IMR-90 (cell line): ENCODE results near the gene WDR43. TPM values are rescaled to one million over a fixed set of nuclear protein-coding genes. Genes with fewer than 3 reads are reported as not detected.
A peak's percentile ranks its signal among the peaks of the same experiment; 100 is the strongest.

Experiments used
- ATAC-seq: fragments of 200-7000 bp; cut with Tn5 transposase; 2 replicates; pipeline ENCODE4 v1.9.1; 2020; ENCODE audit warnings: low read depth, mild to moderate bottlenecking, moderate library complexity
- BruUV-seq: library from RNA; stranded (reverse); fragments of 400-500 nt; replicated peaks from 2 replicates; lab custom pipeline; 2021; lab: Mats Ljungman, UMichigan
- CTCF ChIA-PET: fragments of 300-600 bp; formaldehyde crosslinking; extraction: SDS; loops from one replicate; lab custom pipeline; 2021; ENCODE audit warnings: antibody characterized with exemption; lab: Yijun Ruan, JAX
- POLR2A ChIA-PET: fragments of 300-600 bp; sonication (Branson Sonifier 250); formaldehyde crosslinking; loops from one replicate; lab custom pipeline; 2022; ENCODE audit warnings: antibody characterized with exemption; ENCODE audit not compliant: unreplicated experiment; lab: Charles Lee
- DNase-seq: peaks from one replicate; pipeline ENCODE4 v3.0.0; 2013
- H2AFZ ChIP-seq: replicated peaks from 2 replicates; pipeline ENCODE3; 2013; ENCODE audit warnings: low read length, mild to moderate bottlenecking; ENCODE audit not compliant: poor library complexity
- H2AK5ac ChIP-seq: 2 replicates; pipeline ENCODE4 v1.6.1; 2013; ENCODE audit warnings: low read depth, low read length, inconsistent platforms
- H2AK9ac ChIP-seq: replicated peaks from 2 replicates; pipeline ENCODE3; 2013; ENCODE audit warnings: mild to moderate bottlenecking, low read depth, low read length, moderate library complexity; ENCODE audit not compliant: poor library complexity
- H2BK120ac ChIP-seq: 2 replicates; pipeline ENCODE4 v1.6.1; 2013; ENCODE audit warnings: low read depth, low read length, inconsistent platforms
- H2BK15ac ChIP-seq: 3 replicates; pipeline ENCODE4 v1.6.1; 2013; ENCODE audit warnings: low read depth, low read length, inconsistent platforms
- H2BK20ac ChIP-seq: 2 replicates; pipeline ENCODE4 v1.6.1; 2013; ENCODE audit warnings: low read depth, mild to moderate bottlenecking, inconsistent platforms, low read length, moderate library complexity
- H2BK5ac ChIP-seq: 2 replicates; pipeline ENCODE4 v1.6.1; 2013; ENCODE audit warnings: mild to moderate bottlenecking, low read depth, low read length, inconsistent platforms; ENCODE audit not compliant: poor library complexity, severe bottlenecking
- H3K14ac ChIP-seq: replicated peaks from 2 replicates; pipeline ENCODE4 v1.6.1; 2013; ENCODE audit warnings: low read depth, low read length, inconsistent platforms
- H3K18ac ChIP-seq: 2 replicates; pipeline ENCODE4 v1.6.1; 2013; ENCODE audit warnings: low read depth, low read length, control low read depth
- H3K23ac ChIP-seq: 2 replicates; pipeline ENCODE4 v1.6.1; 2013; ENCODE audit warnings: low read depth, low read length, inconsistent platforms
- H3K27ac ChIP-seq: 2 replicates; pipeline ENCODE4 v1.5.1; 2013; ENCODE audit warnings: mild to moderate bottlenecking, control low read depth, low read length; ENCODE audit not compliant: insufficient read depth
- H3K27me3 ChIP-seq: 2 replicates; pipeline ENCODE4 v1.6.1; 2013; ENCODE audit warnings: low read length; ENCODE audit not compliant: control insufficient read depth, insufficient read depth
- H3K36me3 ChIP-seq: 2 replicates; pipeline ENCODE4 v1.6.1; 2013; ENCODE audit warnings: low read length, mixed read lengths; ENCODE audit not compliant: control insufficient read depth, insufficient read depth
- H3K4ac ChIP-seq: 2 replicates; pipeline ENCODE4 v1.6.1; 2013; ENCODE audit warnings: low read depth, low read length, inconsistent platforms
- H3K4me1 ChIP-seq: 2 replicates; pipeline ENCODE4 v1.6.1; 2013; ENCODE audit warnings: low read length, mixed read lengths; ENCODE audit not compliant: control insufficient read depth, insufficient read depth
- H3K4me2 ChIP-seq: 2 replicates; pipeline ENCODE4 v1.6.1; 2013; ENCODE audit warnings: low read depth, mild to moderate bottlenecking, control low read depth, low read length, moderate library complexity
- H3K4me3 ChIP-seq: 2 replicates; pipeline ENCODE4 v1.5.1; 2013; ENCODE audit warnings: low read depth, mild to moderate bottlenecking, control low read depth, low read length, moderate library complexity; ENCODE audit not compliant: insufficient read depth
- H3K56ac ChIP-seq: 2 replicates; pipeline ENCODE4 v1.6.1; 2013; ENCODE audit warnings: low read length, inconsistent platforms; ENCODE audit not compliant: insufficient read depth; ENCODE audit errors: extremely low read depth
- H3K79me1 ChIP-seq, 2 experiments: 2 replicates each; pipeline ENCODE4 v1.6.1; 2013; ENCODE audit warnings: low read length in 2 of 2, inconsistent platforms in 1 of 2, low read depth in 1 of 2
- H3K9ac ChIP-seq: 2 replicates; pipeline ENCODE4 v1.6.1; 2013; ENCODE audit warnings: low read depth, low read length, control low read depth
- H3K9me1 ChIP-seq: 2 replicates; pipeline ENCODE4 v1.6.1; 2013; ENCODE audit warnings: low read length, inconsistent platforms; ENCODE audit not compliant: insufficient read depth
- H3K9me3 ChIP-seq: 2 replicates; pipeline ENCODE4 v1.6.1; 2013; ENCODE audit warnings: low read length; ENCODE audit not compliant: control insufficient read depth, insufficient read depth
- H4K20me1 ChIP-seq: 2 replicates; pipeline ENCODE4 v1.6.1; 2013; ENCODE audit warnings: low read length, inconsistent platforms; ENCODE audit not compliant: insufficient read depth
- H4K5ac ChIP-seq: 2 replicates; pipeline ENCODE4 v1.6.1; 2013; ENCODE audit warnings: mild to moderate bottlenecking, low read depth, low read length, control low read depth
- H4K8ac ChIP-seq, 2 experiments: 2 replicates each; pipeline ENCODE4 v1.6.1; 2013; ENCODE audit warnings: low read depth in 2 of 2, low read length in 2 of 2, control low read depth in 1 of 2, inconsistent platforms in 1 of 2
- H4K91ac ChIP-seq: 2 replicates; pipeline ENCODE4 v1.6.1; 2013; ENCODE audit warnings: low read depth, low read length, inconsistent platforms; ENCODE audit not compliant: insufficient read depth
- BHLHE40 ChIP-seq: fragments of 150-350 bp; IDR thresholded peaks from 2 replicates; pipeline ENCODE4 v1.6.1; 2016; ENCODE audit warnings: mild to moderate bottlenecking, low read depth, low read length
- CEBPB ChIP-seq: IDR thresholded peaks from 2 replicates; pipeline ENCODE4 v1.6.1; 2012; ENCODE audit warnings: low read depth, low read length, improper control_type of control experiment
- CHD1 ChIP-seq: IDR thresholded peaks from 2 replicates; pipeline ENCODE4 v1.6.1; 2012; ENCODE audit warnings: low read depth, low read length, improper control_type of control experiment
- ELK1 ChIP-seq: fragments of 150-350 bp; IDR thresholded peaks from 2 replicates; pipeline ENCODE4 v1.6.1; 2016; ENCODE audit warnings: low read depth, mild to moderate bottlenecking, low read length, moderate library complexity, borderline replicate concordance
- FOS ChIP-seq: fragments of 150-350 bp; IDR thresholded peaks from 2 replicates; pipeline ENCODE4 v1.6.1; 2016; ENCODE audit warnings: low read depth, low read length
- MAFK ChIP-seq: IDR thresholded peaks from 2 replicates; pipeline ENCODE4 v1.6.1; 2012; ENCODE audit warnings: low read depth, low read length, improper control_type of control experiment
- MAZ ChIP-seq: IDR thresholded peaks from 2 replicates; pipeline ENCODE4 v1.6.1; 2012; ENCODE audit warnings: low read depth, mild to moderate bottlenecking, low read length, improper control_type of control experiment, moderate library complexity, borderline replicate concordance
- MXI1 ChIP-seq: IDR thresholded peaks from 2 replicates; pipeline ENCODE4 v1.6.1; 2012; ENCODE audit warnings: low read depth, mild to moderate bottlenecking, low read length, moderate library complexity, borderline replicate concordance
- NFE2L2 ChIP-seq: fragments of 150-350 bp; IDR thresholded peaks from 2 replicates; pipeline ENCODE4 v1.6.1; 2016; ENCODE audit warnings: low read depth, mild to moderate bottlenecking, low read length
- POLR2A ChIP-seq: IDR thresholded peaks from 2 replicates; pipeline ENCODE4 v1.6.1; 2012; ENCODE audit warnings: mild to moderate bottlenecking, low read depth, low read length
- RFX5 ChIP-seq: IDR thresholded peaks from 2 replicates; pipeline ENCODE4 v1.8.0; 2012; ENCODE audit warnings: low read depth, mild to moderate bottlenecking, low read length, moderate library complexity
- SMC3 ChIP-seq: fragments of 150-350 bp; IDR thresholded peaks from 2 replicates; pipeline ENCODE4 v1.6.1; 2016; ENCODE audit warnings: low read depth, mild to moderate bottlenecking, antibody characterized with exemption, low read length, moderate library complexity
- USF2 ChIP-seq: fragments of 150-350 bp; IDR thresholded peaks from 2 replicates; pipeline ENCODE4 v1.6.1; 2017; ENCODE audit warnings: mild to moderate bottlenecking, antibody characterized with exemption, low read length, low read depth
- WGBS, 2 experiments: methylation state at CpG; one replicate each; pipeline versions ENCODE4 v1.1.5 to v1.1.7; 2013; ENCODE audit warnings: missing lambda C conversion rate in 2 of 2; ENCODE audit not compliant: insufficient read length in 1 of 2; ENCODE audit errors: extremely low coverage in 2 of 2; 5-methylcytosine and 5-hydroxymethylcytosine counted together
- dilution Hi-C: fragments of 300-500 bp; cut with HindIII; formaldehyde crosslinking; loops from one replicate; pipeline ENCODE4 v1.14.3; 2018; ENCODE audit warnings: low sequenced_read_pairs; ENCODE audit not compliant: unreplicated experiment
- in situ Hi-C: fragments of 300-500 bp; cut with MboI; formaldehyde crosslinking; loops from 3 replicates; pipeline ENCODE4 v1.14.3; 2019; ENCODE audit warnings: low sequenced_read_pairs, inconsistent platforms, mixed read lengths
- intact Hi-C: fragments of 100-400 bp; cut with micrococcal nuclease; formaldehyde crosslinking; loops from 2 replicates; pipeline ENCODE4 v1.10.0; 2022
- polyA plus RNA-seq, 3 experiments: library from polyadenylated mRNA; depleted of rRNA; stranded (reverse); fragments of >200 nt; gene quantifications; 2 replicates each; pipeline ENCODE4 v1.2.3, GENCODE V29; 2012; ENCODE audit warnings: low replicate concordance in 1 of 3
- total RNA-seq: library from RNA; depleted of rRNA; stranded (reverse); fragments of >200 nt; gene quantifications from 2 replicates; pipeline ENCODE4 v1.2.3, GENCODE V29; 2012
- TF ChIP-seq, protein P1 (sequence below): conservative IDR thresholded peaks from 2 replicates; pipeline ENCODE4 v1.5.1; 2012; ENCODE audit warnings: mild to moderate bottlenecking, low read depth, low read length, improper control_type of control experiment

The WDR43 gene
- total and polyA plus RNA-seq, 2 of the 4 experiments (the other 2 are of a cell fraction) = 40.3 to 300 TPM

DNA sequence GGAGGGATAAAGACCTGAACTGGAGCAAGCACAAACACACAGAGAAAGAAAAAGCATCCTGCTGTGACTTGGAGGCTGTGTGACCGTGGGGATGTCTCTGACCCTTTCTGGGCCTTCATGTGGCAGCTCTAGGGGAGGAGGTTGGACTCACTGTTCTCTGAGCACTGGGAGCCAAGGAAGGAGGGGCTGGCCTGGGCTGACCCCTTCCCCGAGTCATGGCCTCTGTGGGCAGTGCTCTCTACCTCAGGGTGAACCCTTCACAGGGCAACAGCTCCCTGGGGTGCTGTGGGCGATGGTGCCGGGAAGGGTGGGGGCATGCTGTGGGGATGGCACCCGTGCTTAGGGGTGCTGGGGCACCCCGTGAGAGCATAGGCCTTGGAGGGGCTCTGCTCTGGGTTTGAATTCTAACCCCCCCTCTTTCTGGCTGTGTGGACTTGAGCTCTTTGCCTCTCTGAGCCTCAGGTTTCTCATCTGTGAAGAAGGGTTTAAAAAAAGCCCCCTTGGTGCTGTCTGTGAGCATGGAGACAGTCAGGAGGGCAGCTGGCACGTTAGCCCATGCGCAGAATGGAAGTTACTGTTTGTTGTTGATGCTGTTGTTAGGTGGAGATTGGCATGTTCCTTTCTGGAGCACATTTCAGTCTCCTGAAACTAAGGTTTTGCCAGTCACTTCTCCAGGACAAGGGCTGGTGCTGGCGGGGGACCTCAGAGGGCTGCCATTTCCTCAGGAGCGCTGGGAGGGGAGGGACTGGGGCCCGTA, 87.3 kb downstream of the WDR43 start:
- no peaks in the 10 kb centered on the region for H4K20me1 ChIP-seq
- H3K4me1 ChIP-seq = peaks cover 16% of the 10 kb centered on the region
- H2BK20ac ChIP-seq = peak overlapping the region; percentile 80
- H2BK120ac ChIP-seq = peak overlapping the region; percentile 81
- ATAC-seq (peak; percentile 5; the same call in 1 of the 2 replicates), DNase-seq (no peak)
- H3K4me3 ChIP-seq = no peak overlapping the region
- peak overlapping the region; percentile 93 for H2AFZ ChIP-seq
- peak overlapping the region; percentile 20; the same call in 1 of the 2 replicates for H4K5ac ChIP-seq
- peak overlapping the region; percentile 78 for H3K4ac ChIP-seq
- no peak overlapping the region for H2BK5ac ChIP-seq
- H4K91ac ChIP-seq = peak overlapping the region; percentile 61
- no CpG with 5 or more reads among the region's 11 CpGs for WGBS, 2 experiments
- peak overlapping the region; percentile 19 for H3K18ac ChIP-seq
- ChIA-PET CTCF (no interaction called here), POLR2A (no interaction called here)
- H3K9ac ChIP-seq = 0 out of 2 replicates have a peak overlapping the region, but pooled peaks have one; percentile 2
- H4K8ac ChIP-seq = peak overlapping the region in 1 of 2 experiments; percentile 38; a peak in 1 of 4 replicates
- H3K27me3 ChIP-seq = no peaks in the 10 kb centered on the region; the same call in 1 of the 2 replicates
- H2AK9ac ChIP-seq = peak overlapping the region; percentile 46
- H3K9me1 ChIP-seq = peaks cover 8% of the 10 kb centered on the region; the same call in 1 of the 2 replicates
- no peaks in the 10 kb centered on the region for H3K9me3 ChIP-seq
- no peaks in the 10 kb centered on the region for H3K36me3 ChIP-seq
- intact Hi-C loops (loop anchor here (5.0 kb wide), 1 partner anchor 131 kb away; no protein-coding TSS in a partner anchor), in situ Hi-C loops (no loop called here), dilution Hi-C loops (no loop called here)
- no peak overlapping the region for H3K56ac ChIP-seq
- no peaks in the 10 kb centered on the region for H3K79me1 ChIP-seq
- H3K14ac ChIP-seq = no peak overlapping the region; the same call in 1 of the 2 replicates
- 0 out of 2 replicates have a peak overlapping the region, but pooled peaks have one; percentile 66 for H2AK5ac ChIP-seq
- H2BK15ac ChIP-seq = peak overlapping the region; percentile 78; the same call in 2 of the 3 replicates
- no peak overlapping the region; the same call in 1 of the 2 replicates for H3K23ac ChIP-seq
- no peak overlapping the region for H3K4me2 ChIP-seq
- H3K27ac ChIP-seq = no peak overlapping the region; the same call in 1 of the 2 replicates
- BruUV-seq = no TSS peak
- TF ChIP-seq CEBPB (no peak), ELK1 (no peak), NFE2L2 (no peak), BHLHE40 (no peak), RFX5 (no peak), FOS (no peak), MXI1 (no peak), MAZ (no peak), USF2 (no peak), CHD1 (no peak), POLR2A (no peak), MAFK (no peak), SMC3 (no peak)
- TF ChIP-seq, protein P1, sequence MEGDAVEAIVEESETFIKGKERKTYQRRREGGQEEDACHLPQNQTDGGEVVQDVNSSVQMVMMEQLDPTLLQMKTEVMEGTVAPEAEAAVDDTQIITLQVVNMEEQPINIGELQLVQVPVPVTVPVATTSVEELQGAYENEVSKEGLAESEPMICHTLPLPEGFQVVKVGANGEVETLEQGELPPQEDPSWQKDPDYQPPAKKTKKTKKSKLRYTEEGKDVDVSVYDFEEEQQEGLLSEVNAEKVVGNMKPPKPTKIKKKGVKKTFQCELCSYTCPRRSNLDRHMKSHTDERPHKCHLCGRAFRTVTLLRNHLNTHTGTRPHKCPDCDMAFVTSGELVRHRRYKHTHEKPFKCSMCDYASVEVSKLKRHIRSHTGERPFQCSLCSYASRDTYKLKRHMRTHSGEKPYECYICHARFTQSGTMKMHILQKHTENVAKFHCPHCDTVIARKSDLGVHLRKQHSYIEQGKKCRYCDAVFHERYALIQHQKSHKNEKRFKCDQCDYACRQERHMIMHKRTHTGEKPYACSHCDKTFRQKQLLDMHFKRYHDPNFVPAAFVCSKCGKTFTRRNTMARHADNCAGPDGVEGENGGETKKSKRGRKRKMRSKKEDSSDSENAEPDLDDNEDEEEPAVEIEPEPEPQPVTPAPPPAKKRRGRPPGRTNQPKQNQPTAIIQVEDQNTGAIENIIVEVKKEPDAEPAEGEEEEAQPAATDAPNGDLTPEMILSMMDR = no peak
